HPDE6-E6E7 (cell line): Measurements from ENCODE around the gene IFI30.
"Not testable (repeated sequence)": the region's sequence is repeated elsewhere in the genome, so short reads cannot be mapped to it uniquely, and the experiment has no call there.

Experiments used
- DNase-seq: peaks from one replicate; pipeline ENCODE4 v3.0.0; 2011; ENCODE audit warnings: missing footprints; ENCODE audit errors: extremely low spot score

Gene IFI30

GRCh38 chr19:18152817-18153555, 20.6 kb upstream of the IFI30 start, which contains the start of gene PIK3R2:
Gene PIK3R2, plus strand, starts transcription at chr19:18153163. Its CDS starts 2,717 bp downstream, at chr19:18155880.
- peak; percentile 98 for DNase-seq

GRCh38 chr19:18153556-18154134, 20.0 kb upstream of the IFI30 start:
- no peak for DNase-seq

DNA sequence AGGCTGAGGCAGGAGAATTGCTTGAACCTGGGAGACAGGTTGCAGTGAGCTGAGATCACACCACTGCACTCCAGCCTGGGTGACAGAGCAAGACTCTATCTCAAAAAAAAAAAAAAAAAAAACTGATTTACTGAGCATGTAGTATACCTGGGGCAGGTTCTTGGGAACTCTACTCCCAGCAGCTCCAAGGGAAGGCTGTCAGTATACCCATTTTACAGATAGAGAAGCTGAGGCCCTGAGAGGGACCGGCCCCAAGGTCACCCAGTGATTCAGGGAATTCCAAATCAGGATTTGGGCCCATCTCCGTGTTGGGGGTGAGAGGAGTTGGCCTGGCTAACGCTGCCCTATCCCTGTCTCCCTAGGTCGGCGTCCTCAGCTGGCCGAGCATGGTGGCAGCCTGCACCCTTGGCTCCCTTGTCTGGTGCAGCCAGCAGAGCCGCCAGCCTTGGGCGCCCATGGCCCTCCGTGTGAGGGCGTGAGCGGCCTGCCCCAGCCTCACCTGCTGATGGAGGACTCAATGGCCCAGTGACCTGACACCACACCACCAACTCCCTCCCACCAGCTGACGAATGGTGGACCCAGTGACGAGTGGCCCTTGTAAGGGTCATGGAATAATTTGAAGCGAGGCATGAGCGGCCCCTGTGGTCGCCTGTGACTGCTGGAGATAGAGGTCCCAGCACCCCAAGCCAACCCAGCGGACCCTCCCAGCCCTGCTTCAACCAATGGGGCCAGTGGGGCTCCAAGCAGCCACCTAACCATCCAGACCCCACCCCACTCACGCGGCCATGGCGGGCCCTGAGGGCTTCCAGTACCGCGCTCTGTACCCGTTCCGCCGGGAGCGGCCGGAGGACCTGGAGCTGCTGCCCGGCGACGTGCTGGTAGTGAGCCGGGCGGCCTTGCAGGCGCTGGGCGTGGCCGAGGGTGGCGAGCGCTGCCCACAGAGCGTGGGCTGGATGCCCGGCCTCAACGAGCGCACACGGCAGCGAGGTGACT, 18.2 kb upstream of the IFI30 start:
- no peak for DNase-seq

GRCh38 chr19:18156268-18156667, 17.3 kb upstream of the IFI30 start:
- DNase-seq = no peak

DNA sequence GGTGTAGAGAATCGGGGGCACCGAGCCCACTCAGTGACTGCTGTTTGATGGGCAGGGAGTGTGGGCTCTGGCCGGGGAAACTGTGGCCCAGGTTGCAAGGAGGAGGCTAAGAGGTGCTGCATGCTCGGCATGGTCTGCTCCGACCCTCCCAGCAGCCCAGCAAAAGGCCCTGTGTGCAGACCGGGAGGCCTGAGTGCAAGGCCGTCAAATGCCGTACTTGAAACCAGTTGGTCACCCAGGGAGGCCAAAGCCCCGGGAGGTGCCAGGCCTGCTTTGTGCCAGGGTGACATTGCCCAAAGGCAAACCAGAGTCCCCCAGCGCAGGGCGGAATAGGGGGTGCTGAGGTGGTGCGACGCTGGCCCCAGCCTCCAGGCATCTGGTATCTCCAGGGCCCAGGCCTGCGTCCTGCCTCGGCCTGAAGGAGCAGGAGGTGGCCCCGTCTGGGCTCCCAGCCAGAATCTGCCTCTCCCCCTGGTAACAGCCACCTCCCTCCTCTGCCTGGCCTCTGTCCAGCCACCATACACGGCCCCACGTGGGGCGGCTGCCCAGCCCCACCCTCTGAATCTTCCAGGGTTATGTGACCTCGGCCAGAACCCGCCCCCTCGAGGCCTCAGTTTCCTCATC, 16.7 kb upstream of the IFI30 start:
- peak; percentile 87 for DNase-seq

DNA sequence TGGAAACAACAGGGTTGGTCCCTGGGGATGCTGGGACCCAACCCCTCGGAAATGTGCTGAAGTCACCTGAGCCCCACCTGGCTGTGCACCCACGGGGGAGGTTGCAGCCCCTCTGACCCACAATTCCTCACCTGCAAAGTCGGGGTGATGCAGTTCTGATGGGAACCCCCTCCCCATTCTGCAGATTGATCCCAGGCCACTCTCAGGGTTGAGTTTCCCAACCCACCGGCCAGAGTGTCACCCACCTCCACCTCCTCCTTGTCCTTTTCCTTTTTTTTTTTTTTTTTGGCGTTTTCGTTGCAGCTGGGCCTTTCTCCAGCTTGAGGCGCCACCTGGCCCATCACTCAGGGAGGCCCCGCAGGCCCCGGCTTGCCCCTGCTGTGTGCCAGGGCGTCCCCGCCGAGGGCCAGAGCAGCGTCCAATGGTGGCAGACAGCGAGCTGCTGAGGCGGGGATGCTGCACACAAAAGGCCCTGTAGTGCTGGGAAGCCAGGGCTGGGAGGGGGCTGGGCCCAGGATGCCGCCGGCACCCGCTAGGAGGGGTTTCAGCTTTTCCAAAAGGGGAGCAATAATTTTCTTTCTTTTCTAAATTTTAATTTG, 16.0 kb upstream of the IFI30 start:
- DNase-seq = peak; percentile 92

DNA sequence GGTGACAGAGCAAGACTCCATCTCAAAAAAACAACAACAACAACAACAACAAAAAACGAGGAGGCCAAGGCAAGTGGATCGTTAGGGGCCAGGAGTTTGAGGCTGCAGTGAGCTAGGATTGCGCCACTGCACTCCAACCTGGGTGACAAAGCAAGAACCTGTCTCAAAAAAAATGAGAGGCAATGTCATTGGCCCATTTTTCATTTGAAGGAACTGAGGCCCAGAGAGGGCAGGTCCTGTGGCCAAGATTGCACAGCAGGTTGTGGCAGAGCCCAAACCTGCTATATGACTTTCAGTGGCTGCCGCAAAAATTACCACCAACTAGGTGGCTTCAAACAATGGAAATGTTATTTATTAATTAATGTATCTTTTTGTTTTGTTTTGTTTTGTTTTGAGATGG, 15.1 kb upstream of the IFI30 start:
- no peak for DNase-seq

DNA sequence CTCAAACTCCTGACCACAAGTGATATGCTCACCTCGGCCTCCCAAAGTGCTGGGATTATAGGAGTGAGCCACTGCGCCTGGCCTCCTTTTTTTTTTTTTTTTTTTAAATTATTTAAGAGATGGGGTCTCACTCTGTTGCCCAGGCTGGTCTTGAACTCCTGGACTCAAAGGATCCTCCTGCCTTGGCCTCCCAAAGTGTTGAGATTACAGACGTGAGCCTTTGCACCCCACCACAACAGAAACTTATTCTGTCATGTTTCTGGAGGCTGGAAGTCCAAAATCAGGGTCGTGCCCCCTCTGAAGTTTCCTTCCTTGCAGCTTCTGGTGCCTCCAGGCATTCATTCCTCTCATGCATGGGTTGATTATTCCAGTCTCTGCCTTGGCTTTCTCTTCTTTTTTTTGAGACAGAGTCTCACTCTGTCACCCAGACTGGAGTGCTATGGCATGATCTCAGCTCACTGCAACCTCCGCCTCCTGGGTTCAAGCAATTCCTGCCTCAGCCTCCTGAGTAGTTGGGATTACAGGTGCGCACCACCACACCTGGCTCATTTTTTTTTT, 14.5 kb upstream of the IFI30 start:
- not testable (repeated sequence) for DNase-seq

GRCh38 chr19:18159810-18160209, 13.8 kb upstream of the IFI30 start:
- DNase-seq = no peak

DNA sequence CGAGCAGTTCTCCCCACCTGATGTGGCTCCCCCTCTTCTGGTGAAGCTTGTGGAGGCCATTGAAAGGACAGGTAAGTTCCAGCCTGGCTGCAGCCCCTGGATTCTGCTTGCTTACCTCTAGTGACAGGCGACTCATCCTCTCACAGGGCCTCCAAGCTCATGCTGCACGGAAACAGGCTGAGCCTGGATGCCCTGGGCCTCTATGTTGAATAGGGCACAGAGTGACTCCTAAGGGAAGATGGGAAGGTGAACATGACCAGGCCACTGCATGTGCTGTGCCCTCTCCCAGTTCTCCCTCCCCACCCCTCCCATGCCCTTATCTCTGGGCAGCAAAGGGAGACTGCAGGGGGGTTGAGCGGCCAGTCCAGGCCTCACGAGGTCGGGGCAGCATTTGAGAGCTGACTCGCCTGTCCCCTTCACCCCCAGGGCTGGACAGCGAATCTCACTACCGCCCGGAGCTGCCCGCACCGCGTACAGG, 13.1 kb upstream of the IFI30 start:
- no peak for DNase-seq

DNA sequence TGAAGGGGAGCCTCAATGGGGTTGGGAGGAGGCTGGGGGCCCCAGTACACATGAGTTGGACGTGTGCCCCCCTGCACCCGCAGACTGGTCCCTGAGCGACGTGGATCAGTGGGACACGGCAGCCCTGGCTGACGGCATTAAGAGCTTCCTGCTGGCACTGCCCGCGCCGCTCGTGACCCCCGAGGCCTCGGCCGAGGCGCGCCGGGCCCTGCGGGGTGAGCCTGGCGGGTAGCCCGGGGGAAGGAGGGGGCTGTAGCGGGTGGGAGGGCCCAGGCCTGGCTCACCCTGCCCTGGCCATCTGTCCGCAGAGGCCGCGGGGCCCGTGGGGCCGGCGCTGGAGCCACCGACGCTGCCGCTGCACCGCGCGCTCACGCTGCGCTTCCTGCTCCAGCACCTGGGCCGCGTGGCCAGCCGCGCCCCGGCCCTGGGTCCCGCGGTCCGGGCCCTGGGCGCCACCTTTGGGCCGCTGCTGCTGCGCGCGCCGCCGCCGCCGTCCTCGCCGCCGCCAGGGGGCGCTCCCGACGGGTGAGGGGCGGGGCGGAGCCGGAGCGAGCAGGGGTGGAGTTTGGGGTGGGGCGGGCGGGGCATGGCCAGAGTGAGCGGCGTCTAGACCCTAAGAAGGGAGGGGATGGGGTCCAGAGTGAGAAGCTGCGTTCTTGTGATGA, 12.5 kb upstream of the IFI30 start:
- DNase-seq = peak; percentile 63

DNA sequence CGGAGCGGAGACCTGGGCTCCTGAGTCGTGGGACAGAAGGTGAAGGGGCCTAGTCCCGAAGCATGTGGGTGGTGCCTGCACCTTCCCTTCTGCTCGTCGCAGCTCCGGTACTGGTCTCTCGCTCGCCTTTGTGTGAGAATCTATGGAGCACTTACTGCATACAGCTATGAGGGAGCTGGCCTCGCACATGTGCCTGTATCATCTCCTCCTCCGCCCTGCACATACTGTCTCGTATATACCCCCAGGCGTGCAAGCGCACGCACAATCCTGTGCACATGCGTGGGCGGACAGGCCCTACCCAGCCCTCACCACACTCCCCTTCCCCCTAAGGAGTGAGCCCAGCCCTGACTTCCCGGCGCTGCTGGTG, 12.0 kb upstream of the IFI30 start:
- DNase-seq = no peak

DNA sequence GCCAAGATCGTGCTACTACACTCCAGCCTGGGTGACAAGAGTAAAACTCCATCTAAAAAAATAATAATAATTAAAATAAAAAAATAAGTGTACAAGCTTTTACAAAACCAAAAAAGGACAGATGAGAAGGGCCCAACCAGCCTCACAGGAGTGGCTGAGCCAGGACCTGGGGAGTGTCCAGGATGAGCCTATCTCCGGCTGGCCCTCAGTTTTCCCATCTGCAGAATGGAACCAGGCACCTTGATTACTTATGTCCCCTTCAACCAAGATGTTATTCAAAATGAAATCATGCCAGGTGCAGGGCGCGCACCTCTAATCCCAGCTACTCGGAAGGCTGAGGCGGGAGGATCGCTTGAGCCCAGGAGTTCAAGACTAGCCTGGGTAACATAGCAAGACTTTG, 9.5 kb upstream of the IFI30 start:
- no peak for DNase-seq

- no peak for DNase-seq
Observed at GRCh38 chr19:18165794-18166544, 7.6 kb upstream of the IFI30 start.

- DNase-seq = no peak
Observed at GRCh38 chr19:18167011-18167410, 6.6 kb upstream of the IFI30 start.

GRCh38 chr19:18167975-18168645, 5.5 kb upstream of the IFI30 start:
- peak; percentile 60 for DNase-seq

DNA sequence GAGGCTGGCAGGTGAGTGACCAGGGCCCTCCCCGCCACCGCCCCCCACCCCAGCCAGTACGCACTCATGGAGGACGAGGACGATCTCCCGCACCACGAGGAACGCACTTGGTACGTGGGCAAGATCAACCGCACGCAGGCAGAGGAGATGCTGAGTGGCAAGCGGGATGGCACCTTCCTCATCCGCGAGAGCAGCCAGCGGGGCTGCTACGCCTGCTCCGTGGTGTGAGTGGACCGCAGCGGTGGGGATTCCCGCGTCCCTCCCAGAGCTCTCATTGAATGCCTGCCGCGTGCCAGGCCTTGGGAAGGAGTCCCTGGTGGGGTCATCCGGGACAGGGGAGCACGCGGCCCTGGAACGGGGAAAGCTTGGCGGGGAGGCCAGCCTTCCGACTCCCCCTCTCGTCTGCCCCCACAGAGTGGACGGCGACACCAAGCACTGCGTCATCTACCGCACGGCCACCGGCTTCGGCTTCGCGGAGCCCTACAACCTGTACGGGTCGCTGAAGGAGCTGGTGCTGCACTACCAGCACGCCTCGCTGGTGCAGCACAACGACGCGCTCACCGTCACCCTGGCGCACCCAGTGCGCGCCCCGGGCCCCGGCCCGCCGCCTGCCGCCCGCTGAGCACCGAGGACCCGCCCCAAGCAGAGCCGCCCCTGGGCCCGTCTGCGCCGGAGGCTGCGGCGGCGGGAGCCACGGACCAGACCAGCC, 4.8 kb upstream of the IFI30 start:
- DNase-seq = no peak

GRCh38 chr19:18170714-18171255, 2.8 kb upstream of the IFI30 start:
- no peak for DNase-seq
